ENCODE data around the gene IRF2BP2. TPM values are rescaled to one million over a fixed set of nuclear protein-coding genes. Genes with fewer than 3 reads are reported as not detected.

IRF2BP2 gene
- total RNA-seq, 1 donor, result 172 TPM

DNA sequence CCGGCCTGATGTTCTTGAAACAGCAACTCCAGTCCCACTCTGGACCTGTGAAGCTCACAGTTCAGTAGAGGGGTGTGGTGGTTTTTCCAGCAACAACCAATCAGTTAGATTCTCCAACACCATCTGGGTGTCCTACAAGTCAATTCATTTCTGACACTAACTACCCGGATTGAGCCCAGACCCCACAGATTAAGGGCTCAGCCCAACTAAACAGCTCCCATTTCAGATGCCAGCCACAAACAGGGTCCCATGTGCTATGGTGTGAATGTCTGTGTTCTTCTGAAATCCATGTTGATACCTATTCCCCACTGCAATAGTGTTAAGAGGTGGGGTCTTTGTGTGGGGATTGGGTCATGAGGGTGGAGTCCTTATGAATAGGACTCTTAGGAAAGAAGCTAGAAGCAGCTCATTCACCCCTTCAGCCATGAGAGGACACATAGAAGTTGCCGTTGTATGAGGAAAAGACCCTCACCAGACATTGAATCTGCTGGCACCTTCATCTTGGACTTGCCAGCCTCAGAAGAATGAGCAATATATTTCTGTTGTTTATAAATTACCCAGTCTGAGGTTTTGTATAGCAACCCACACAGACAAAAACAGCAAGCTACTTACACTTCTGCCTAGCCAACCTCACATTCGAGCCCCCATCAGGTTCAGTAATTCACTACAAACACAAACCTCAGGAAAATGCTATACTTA, 53.6 kb downstream of the IRF2BP2 start:
- Histone ChIP-seq H4K20me1 (ENCODE audit: insufficient read depth, low read length) (no peaks in the 10 kb centered on the region), H3K79me2 (ENCODE audit: insufficient read depth, low read length) (no peaks in the 10 kb centered on the region), H3K4me1 (ENCODE audit: insufficient read depth, low read length) (peaks cover 16% of the 10 kb centered on the region), H2AFZ (ENCODE audit: low read length) (no peak overlapping the region), H3K27me3 (ENCODE audit: insufficient read depth, low read length) (no peaks in the 10 kb centered on the region), H3K4me2 (ENCODE audit: insufficient read depth, low read length) (no peak overlapping the region), H3K9me3 (ENCODE audit: low read depth, low read length) (no peaks in the 10 kb centered on the region), H3K36me3 (ENCODE audit: insufficient read depth, low read length) (no peaks in the 10 kb centered on the region), H3K4me3 (ENCODE audit: insufficient read depth, low read length) (no peak overlapping the region), H3K27ac (ENCODE audit: low read depth, low read length) (no peak overlapping the region)
- no peak for DNase-seq (ENCODE audit: insufficient read length, low spot score, missing footprints)
- TF ChIP-seq, protein P1, sequence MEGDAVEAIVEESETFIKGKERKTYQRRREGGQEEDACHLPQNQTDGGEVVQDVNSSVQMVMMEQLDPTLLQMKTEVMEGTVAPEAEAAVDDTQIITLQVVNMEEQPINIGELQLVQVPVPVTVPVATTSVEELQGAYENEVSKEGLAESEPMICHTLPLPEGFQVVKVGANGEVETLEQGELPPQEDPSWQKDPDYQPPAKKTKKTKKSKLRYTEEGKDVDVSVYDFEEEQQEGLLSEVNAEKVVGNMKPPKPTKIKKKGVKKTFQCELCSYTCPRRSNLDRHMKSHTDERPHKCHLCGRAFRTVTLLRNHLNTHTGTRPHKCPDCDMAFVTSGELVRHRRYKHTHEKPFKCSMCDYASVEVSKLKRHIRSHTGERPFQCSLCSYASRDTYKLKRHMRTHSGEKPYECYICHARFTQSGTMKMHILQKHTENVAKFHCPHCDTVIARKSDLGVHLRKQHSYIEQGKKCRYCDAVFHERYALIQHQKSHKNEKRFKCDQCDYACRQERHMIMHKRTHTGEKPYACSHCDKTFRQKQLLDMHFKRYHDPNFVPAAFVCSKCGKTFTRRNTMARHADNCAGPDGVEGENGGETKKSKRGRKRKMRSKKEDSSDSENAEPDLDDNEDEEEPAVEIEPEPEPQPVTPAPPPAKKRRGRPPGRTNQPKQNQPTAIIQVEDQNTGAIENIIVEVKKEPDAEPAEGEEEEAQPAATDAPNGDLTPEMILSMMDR (IDR thresholded peaks at IDR 0.05; ENCODE audit: extremely low read depth, low read depth, low read length), result no peak

GRCh38 chr1:234555390-234556024, 54.5 kb downstream of the IRF2BP2 start:
- no peak overlapping the region for H3K4me3 ChIP-seq (ENCODE audit: insufficient read depth, low read length)
- H3K36me3 ChIP-seq (ENCODE audit: insufficient read depth, low read length), result no peaks in the 10 kb centered on the region
- H4K20me1 ChIP-seq (ENCODE audit: insufficient read depth, low read length), result no peaks in the 10 kb centered on the region
- peaks cover 16% of the 10 kb centered on the region for H3K4me1 ChIP-seq (ENCODE audit: insufficient read depth, low read length)
- DNase-seq (ENCODE audit: insufficient read length, low spot score, missing footprints), result no peak
- no peak overlapping the region for H3K27ac ChIP-seq (ENCODE audit: low read depth, low read length)
- no peak overlapping the region for H2AFZ ChIP-seq (ENCODE audit: low read length)
- TF ChIP-seq, protein P1 (IDR thresholded peaks at IDR 0.05; ENCODE audit: extremely low read depth, low read depth, low read length), result no peak
- H3K27me3 ChIP-seq (ENCODE audit: insufficient read depth, low read length), result no peaks in the 10 kb centered on the region
- H3K4me2 ChIP-seq (ENCODE audit: insufficient read depth, low read length), result no peak overlapping the region
- no peaks in the 10 kb centered on the region for H3K79me2 ChIP-seq (ENCODE audit: insufficient read depth, low read length)
- no peaks in the 10 kb centered on the region for H3K9me3 ChIP-seq (ENCODE audit: low read depth, low read length)

DNA sequence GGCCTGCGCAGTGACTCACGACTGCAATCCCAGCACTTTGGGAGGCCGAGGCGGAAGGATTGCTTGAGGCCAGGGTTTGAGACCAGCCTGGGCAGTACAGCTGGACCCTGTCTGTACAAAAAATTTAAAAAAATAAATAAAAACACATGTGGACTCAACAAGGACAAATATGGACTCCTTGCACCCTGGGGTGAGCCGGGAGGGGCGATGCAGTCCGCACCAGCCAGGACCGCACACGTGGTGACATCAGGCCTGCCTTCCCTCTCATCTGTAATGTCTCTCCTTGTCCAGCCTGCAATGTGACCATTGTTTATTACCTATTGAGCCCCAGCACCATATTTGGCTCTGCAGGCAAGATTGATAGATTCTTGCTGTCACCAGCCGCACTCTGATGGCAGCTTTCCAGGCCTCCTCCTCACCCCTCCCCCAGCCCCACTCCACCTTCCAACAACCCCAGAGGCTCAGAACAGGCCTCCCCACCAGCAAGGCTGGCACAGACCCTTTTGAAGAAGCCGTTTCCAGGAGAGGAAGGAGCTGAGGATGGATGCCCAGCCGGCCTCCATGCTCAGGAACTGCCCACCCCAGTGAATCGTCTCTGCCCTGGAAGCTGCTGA, 55.2 kb downstream of the IRF2BP2 start:
- Histone ChIP-seq H4K20me1 (ENCODE audit: insufficient read depth, low read length) (no peaks in the 10 kb centered on the region), H3K27ac (ENCODE audit: low read depth, low read length) (no peak overlapping the region), H3K4me1 (ENCODE audit: insufficient read depth, low read length) (peaks cover 16% of the 10 kb centered on the region), H2AFZ (ENCODE audit: low read length) (no peak overlapping the region), H3K4me3 (ENCODE audit: insufficient read depth, low read length) (no peak overlapping the region), H3K79me2 (ENCODE audit: insufficient read depth, low read length) (no peaks in the 10 kb centered on the region), H3K4me2 (ENCODE audit: insufficient read depth, low read length) (no peak overlapping the region), H3K9me3 (ENCODE audit: low read depth, low read length) (no peaks in the 10 kb centered on the region), H3K27me3 (ENCODE audit: insufficient read depth, low read length) (no peaks in the 10 kb centered on the region), H3K36me3 (ENCODE audit: insufficient read depth, low read length) (no peaks in the 10 kb centered on the region)
- TF ChIP-seq, protein P1 (IDR thresholded peaks at IDR 0.05; ENCODE audit: extremely low read depth, low read depth, low read length), result no peak
- DNase-seq (ENCODE audit: insufficient read length, low spot score, missing footprints), result no peak

Small RNAs within 50 kb of the gene (small RNA-seq; reads per million reads assigned to genes)
- not detected for gene RF00096

Other genes with a start within 250 kb of the IRF2BP2 start
- gene COA6, start 236.7 kb downstream of the IRF2BP2 start, total RNA-seq, result 11.8 and 20.3 TPM in 2 replicates
- gene TARBP1, start 131.0 kb downstream of the IRF2BP2 start, total RNA-seq, result 29.7 and 33.6 TPM in 2 replicates

All from osteoblast (primary cell).